H1 (cell line): Measurements from ENCODE around the gene SLC51B. TPM values are rescaled to one million over a fixed set of nuclear protein-coding genes. Genes with fewer than 3 reads are reported as not detected.
"Not testable (repeated sequence)": the region's sequence is repeated elsewhere in the genome, so short reads cannot be mapped to it uniquely, and the experiment has no call there.

Experiments used
- CTCF ChIA-PET: fragments of 300-600 bp; sonication (Branson Sonifier 250); formaldehyde crosslinking; loops from one replicate; lab custom pipeline; 2021; ENCODE audit not compliant: partially characterized antibody; lab: Charles Lee
- POLR2A ChIA-PET: fragments of 300-600 bp; sonication (Branson Sonifier 250); formaldehyde crosslinking; loops from one replicate; lab custom pipeline; 2021; ENCODE audit warnings: inconsistent platforms; ENCODE audit not compliant: partially characterized antibody; lab: Charles Lee
- DNase-seq, 2 experiments: peaks; one replicate each; pipeline versions ENCODE4 v3.0.0 to v3.0.0-alpha.2; 2010 to 2022; ENCODE audit warnings: low spot score in 2 of 2, low read depth in 1 of 2, mixed read lengths in 1 of 2
- FAIRE-seq: peaks from 2 replicates; lab custom pipeline; 2011; peaks lifted over from hg19 to GRCh38; lab: Jason Lieb, UNC
- H2AFZ ChIP-seq: 2 replicates; pipeline ENCODE4 v1.8.1; 2012; ENCODE audit warnings: low read length, inconsistent platforms
- H2AK5ac ChIP-seq: 2 replicates; pipeline ENCODE4 v1.6.1; 2013; ENCODE audit warnings: low read depth, low read length
- H2BK120ac ChIP-seq: replicated peaks from 2 replicates; pipeline ENCODE3; 2013; ENCODE audit warnings: low read depth, low read length, inconsistent platforms
- H2BK12ac ChIP-seq: 2 replicates; pipeline ENCODE4 v1.6.1; 2013; ENCODE audit warnings: low read depth, low read length
- H2BK15ac ChIP-seq: 2 replicates; pipeline ENCODE4 v1.6.1; 2013; ENCODE audit warnings: low read length
- H2BK20ac ChIP-seq: 2 replicates; pipeline ENCODE4 v1.6.1; 2013; ENCODE audit warnings: low read length
- H2BK5ac ChIP-seq: 2 replicates; pipeline ENCODE4 v1.6.1; 2013; ENCODE audit warnings: low read depth, low read length
- H3K14ac ChIP-seq: 2 replicates; pipeline ENCODE4 v1.6.1; 2013; ENCODE audit warnings: inconsistent platforms; ENCODE audit not compliant: insufficient read length
- H3K18ac ChIP-seq: 2 replicates; pipeline ENCODE4 v1.6.1; 2013; ENCODE audit warnings: low read length; ENCODE audit errors: extremely low read depth
- H3K23ac ChIP-seq: 2 replicates; pipeline ENCODE4 v1.6.1; 2013; ENCODE audit warnings: inconsistent platforms; ENCODE audit not compliant: insufficient read length
- H3K23me2 ChIP-seq: 2 replicates; pipeline ENCODE4 v1.6.1; 2013; ENCODE audit warnings: low read depth, low read length
- H3K27ac ChIP-seq: 2 replicates; pipeline ENCODE4 v1.6.1; 2011; ENCODE audit warnings: low read depth, low read length, inconsistent platforms
- H3K27me3 ChIP-seq, 4 experiments: replicated peaks in 1 of 4; 1 replicate in 1 of 4; 2 replicates in 3 of 4; pipeline versions ENCODE4 v1.6.1 to v1.8.1; 2011 to 2013; ENCODE audit warnings: low read length in 3 of 4, mild to moderate bottlenecking in 3 of 4, inconsistent platforms in 2 of 4, mixed read lengths in 2 of 4, moderate library complexity in 1 of 4; ENCODE audit not compliant: control insufficient read depth in 3 of 4, insufficient read depth in 3 of 4; ENCODE audit errors: extremely low read depth in 1 of 4
- H3K36me3 ChIP-seq, 4 experiments: 2 replicates each; pipeline versions ENCODE4 v1.6.1 to v1.8.1; 2011 to 2013; ENCODE audit warnings: mild to moderate bottlenecking in 4 of 4, low read length in 3 of 4, moderate library complexity in 2 of 4, control low read depth in 1 of 4, inconsistent platforms in 1 of 4; ENCODE audit not compliant: insufficient read depth in 4 of 4, control insufficient read depth in 2 of 4
- H3K4ac ChIP-seq: replicated peaks from 2 replicates; pipeline ENCODE3; 2013; ENCODE audit warnings: low read length, low read depth, mixed read lengths, inconsistent platforms; ENCODE audit not compliant: insufficient read length
- H3K4me1 ChIP-seq, 4 experiments: replicated peaks in 1 of 4; 1 replicate in 1 of 4; 2 replicates in 3 of 4; pipeline versions ENCODE4 v1.6.1 to v1.8.1; 2011 to 2013; ENCODE audit warnings: low read length in 3 of 4, inconsistent platforms in 2 of 4, mixed read lengths in 1 of 4; ENCODE audit not compliant: insufficient read depth in 4 of 4, control insufficient read depth in 3 of 4
- H3K4me2 ChIP-seq, 2 experiments: 2 replicates each; pipeline versions ENCODE4 v1.6.1 to v1.8.1; 2011 to 2013; ENCODE audit warnings: low read depth in 2 of 2, low read length in 2 of 2, control low read depth in 1 of 2, inconsistent platforms in 1 of 2, mild to moderate bottlenecking in 1 of 2; ENCODE audit not compliant: insufficient read depth in 1 of 2
- H3K4me3 ChIP-seq, 4 experiments: fragments of 200-600, 300-600 bp in 1 of 4; sonication (generic), shearing (Covaris generic), sonication (Bioruptor Twin) in 1 of 4; 2 replicates each; pipeline versions ENCODE4 v1.5.1 to v1.8.1; 2011 to 2016; ENCODE audit warnings: low read length in 4 of 4, low read depth in 3 of 4, control low read depth in 2 of 4, inconsistent platforms in 2 of 4, mild to moderate bottlenecking in 2 of 4, mixed read lengths in 1 of 4, moderate library complexity in 1 of 4; ENCODE audit not compliant: insufficient read depth in 2 of 4; ENCODE audit errors: extremely low read depth in 1 of 4
- H3K56ac ChIP-seq: replicated peaks from 2 replicates; pipeline ENCODE3; 2013; ENCODE audit warnings: low read depth, mild to moderate bottlenecking, mixed read lengths, low read length, inconsistent platforms; ENCODE audit not compliant: insufficient read length
- H3K79me1 ChIP-seq: 2 replicates; pipeline ENCODE4 v1.6.1; 2013; ENCODE audit warnings: low read depth, low read length, control low read depth
- H3K79me2 ChIP-seq, 2 experiments: 2 replicates each; pipeline versions ENCODE4 v1.6.1 to v1.8.1; 2012 to 2013; ENCODE audit warnings: low read length in 2 of 2, mild to moderate bottlenecking in 2 of 2, inconsistent platforms in 1 of 2; ENCODE audit not compliant: insufficient read depth in 2 of 2, control insufficient read depth in 1 of 2
- H3K9ac ChIP-seq, 4 experiments: replicated peaks in 1 of 4; 1 replicate in 1 of 4; 2 replicates in 3 of 4; pipeline versions ENCODE4 v1.6.1 to v1.8.1; 2011 to 2013; ENCODE audit warnings: low read depth in 3 of 4, low read length in 3 of 4, control low read depth in 2 of 4, mild to moderate bottlenecking in 2 of 4, moderate library complexity in 2 of 4, inconsistent platforms in 1 of 4; ENCODE audit errors: extremely low read depth in 1 of 4
- H3K9me3 ChIP-seq, 2 experiments: 2 replicates each; pipeline versions ENCODE4 v1.6.1 to v1.8.1; 2012 to 2013; ENCODE audit warnings: mild to moderate bottlenecking in 2 of 2, moderate library complexity in 2 of 2, control low read depth in 1 of 2, inconsistent platforms in 1 of 2, low read depth in 1 of 2, low read length in 1 of 2, mixed read lengths in 1 of 2; ENCODE audit not compliant: insufficient read depth in 2 of 2
- H4K20me1 ChIP-seq, 2 experiments: replicated peaks in 1 of 2; 2 replicates each; pipeline versions ENCODE3 to v1.8.1; 2011 to 2013; ENCODE audit warnings: inconsistent platforms in 2 of 2, low read length in 2 of 2, mild to moderate bottlenecking in 1 of 2; ENCODE audit not compliant: insufficient read depth in 2 of 2, control insufficient read depth in 1 of 2
- H4K5ac ChIP-seq: 2 replicates; pipeline ENCODE4 v1.6.1; 2013; ENCODE audit warnings: low read length, low read depth, mixed read lengths, inconsistent platforms; ENCODE audit not compliant: insufficient read length
- H4K8ac ChIP-seq: 2 replicates; pipeline ENCODE4 v1.8.0; 2013; ENCODE audit warnings: mild to moderate bottlenecking, moderate library complexity, low read length, inconsistent platforms; ENCODE audit not compliant: insufficient read depth; ENCODE audit errors: extremely low read depth
- H4K91ac ChIP-seq: replicated peaks from 2 replicates; pipeline ENCODE3; 2013; ENCODE audit warnings: low read length, mixed read lengths, inconsistent platforms; ENCODE audit not compliant: insufficient read length
- WGBS, 2 experiments: shearing (Covaris generic) in 1 of 2; methylation state at CpG; one replicate each; pipeline versions ENCODE4 v1.1.6 to v1.1.7; 2013 to 2015; ENCODE audit warnings: low lambda C conversion rate in 2 of 2, mixed read lengths in 2 of 2, inconsistent platforms in 1 of 2, low coverage in 1 of 2, missing lambda C conversion rate in 1 of 2; ENCODE audit not compliant: insufficient replicate concordance in 2 of 2, insufficient coverage in 1 of 2, insufficient read length in 1 of 2; ENCODE audit errors: extremely low coverage in 1 of 2, missing lambda C conversion rate in 1 of 2; 5-methylcytosine and 5-hydroxymethylcytosine counted together
- polyA plus RNA-seq, 7 experiments: library from polyadenylated mRNA; depleted of rRNA in 3 of 7; stranded (reverse) in 5 of 7; unstranded in 2 of 7; fragments of >200 nt in 5 of 7; fragments of 200-250 nt in 2 of 7; gene quantifications; 1 replicate in 5 of 7; 2 replicates in 1 of 7; 4 replicates in 1 of 7; pipeline versions ENCODE4 v1.2.1 to v1.2.3, GENCODE V29; 2011 to 2013; ENCODE audit warnings: missing spikeins in 2 of 7, mixed read lengths in 2 of 7
- total RNA-seq: library from RNA; stranded (reverse); fragmentation: NEBNext Ultra II Directional; extraction: Animal tissue kit (Norgen Biotek cat#: 25700); gene quantifications from 2 replicates; pipeline ENCODE4 v1.2.1, GENCODE V29; 2021

The SLC51B gene
- total and polyA plus RNA-seq, 2 of the 8 experiments (the other 6 are each of a cell fraction or from before 2014, with no cell fraction given): not detected

DNA sequence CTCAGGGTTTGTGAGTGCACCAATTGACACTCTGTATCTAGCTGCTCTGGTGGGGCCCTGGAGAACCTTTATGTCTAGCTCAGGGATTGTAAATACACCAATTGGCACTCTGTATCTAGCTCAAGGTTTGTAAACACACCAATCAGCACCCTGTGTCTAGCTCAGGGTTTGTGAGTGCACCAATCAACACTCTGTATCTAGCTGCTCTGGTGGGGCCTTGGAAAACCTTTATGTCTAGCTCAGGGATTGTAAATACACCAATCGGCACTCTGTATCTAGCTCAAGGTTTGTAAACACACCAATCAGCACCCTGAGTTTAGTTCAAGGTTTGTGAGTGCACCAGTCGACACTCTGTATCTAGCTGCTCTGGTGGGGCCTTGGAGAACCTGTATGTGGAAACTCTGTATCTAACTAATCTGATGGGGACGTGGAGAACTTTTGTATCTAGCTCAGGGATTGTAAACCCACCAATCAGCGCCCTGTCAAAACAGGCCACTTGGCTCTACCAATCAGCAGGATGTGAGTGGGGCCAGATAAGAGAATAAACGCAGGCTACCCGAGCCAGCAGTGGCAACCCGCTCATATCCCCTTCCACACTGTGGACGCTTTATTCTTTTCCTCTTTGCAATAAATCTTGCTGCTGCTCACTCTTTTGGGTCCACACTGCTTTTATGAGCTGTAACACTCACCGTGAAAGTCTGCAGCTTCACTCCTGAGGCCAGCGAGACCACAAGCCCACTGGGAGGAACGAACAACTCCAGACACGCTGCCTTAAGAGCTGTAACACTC lies 30.6 kb downstream of the SLC51B start:
- H3K79me2 ChIP-seq, H3K9me3 ChIP-seq, H3K36me3 ChIP-seq, H2BK12ac ChIP-seq, H4K91ac ChIP-seq, H4K8ac ChIP-seq, H2BK15ac ChIP-seq, H2BK20ac ChIP-seq, H2AK5ac ChIP-seq, H2AFZ ChIP-seq, H3K79me1 ChIP-seq, H2BK120ac ChIP-seq, H3K23ac ChIP-seq, H4K5ac ChIP-seq, H2BK5ac ChIP-seq, H3K23me2 ChIP-seq, H3K14ac ChIP-seq, H3K4me1 ChIP-seq, H3K27ac ChIP-seq, H3K4me3 ChIP-seq, H3K4me2 ChIP-seq, H3K18ac ChIP-seq, H4K20me1 ChIP-seq, FAIRE-seq, H3K9ac ChIP-seq, H3K4ac ChIP-seq, H3K56ac ChIP-seq, H3K27me3 ChIP-seq, DNase-seq: not testable (repeated sequence)
- WGBS, 2 experiments: 90% methylated on average over 12 of the region's 12 CpGs; no CpG with 5 or more reads in 1 of the 2 experiments
- POLR2A ChIA-PET: interaction anchor here (1.2 to 14.5 kb wide), 3 partner anchors 9 to 11 kb away, joined by 4 to 93 read pairs (median 9); partner anchors contain the start of gene RASL12
- CTCF ChIA-PET: interaction anchor here (0.5 to 32.9 kb wide), 9 partner anchors 9 to 428 kb away, joined by 3 to 1213 read pairs (median 22); partner anchors contain the start of genes RASL12 and SLC51B
